ENCODE data around the gene TFB1M.
A peak's percentile ranks its signal among the peaks of the same experiment; 100 is the strongest.

The TFB1M gene

DNA sequence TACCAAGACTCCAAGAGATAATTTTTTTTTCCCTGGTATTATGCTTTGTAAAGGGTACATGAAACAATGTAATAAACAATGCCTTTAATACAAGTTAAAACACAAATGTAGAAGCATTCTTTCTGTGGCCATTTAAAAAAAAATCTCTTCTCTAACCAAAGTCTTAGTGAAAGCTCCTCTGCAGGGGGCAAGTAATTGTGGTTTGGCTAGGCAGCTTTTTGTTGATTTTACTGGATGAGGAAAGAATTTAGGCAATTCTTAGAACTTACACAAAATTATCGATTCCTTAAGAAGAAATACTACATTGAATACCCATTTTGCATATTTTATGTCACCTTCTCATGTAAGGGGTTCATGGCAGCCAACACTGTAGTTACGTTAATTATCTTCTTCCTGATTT, 12.4 kb downstream of the TFB1M start:
- peaks cover 34 to 85% (median 58%) of the 10 kb centered on the region in 11 experiments for H3K36me3 ChIP-seq

DNA sequence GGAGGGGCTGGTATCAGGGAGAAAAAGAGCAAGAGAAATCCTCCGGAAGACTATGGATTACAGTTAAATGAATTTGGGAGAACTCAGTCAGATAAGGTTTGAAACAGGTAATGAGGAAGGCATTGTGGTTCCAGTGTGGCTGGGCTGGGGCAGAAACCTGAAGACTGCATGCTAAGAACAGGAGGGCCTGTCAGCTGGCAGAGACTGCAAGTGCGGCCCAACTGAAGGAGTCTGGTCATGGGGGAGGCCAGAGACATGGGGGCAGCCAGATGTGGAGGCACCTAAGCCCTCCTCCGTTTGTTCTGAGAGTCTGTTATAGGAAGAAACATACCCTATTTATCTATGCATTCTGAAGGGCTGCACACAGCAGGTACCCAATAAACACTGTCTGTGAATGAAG, 16.6 kb downstream of the TFB1M start:
- Histone ChIP-seq H3K9ac (no peak overlapping the region), H4K20me1 (no peaks in the 10 kb centered on the region), H3K4me2 (no peak overlapping the region), H3K27me3 (no peaks in the 10 kb centered on the region), H3K36me3 (peaks cover 32 to 96% (median 62%) of the 10 kb centered on the region in 11 experiments), H3K27ac (no peak overlapping the region), H3K9me3 (replicated peaks in 1 of 11) (peaks cover 0 to under 1% (median 0%) of the 10 kb centered on the region in 11 experiments; a peak in 2 of 22 replicates), H3K4me3 (no peak overlapping the region), H3K4me1 (no peaks in the 10 kb centered on the region)
- no peak for TF ChIP-seq Cebpa-rat (IDR thresholded peaks at IDR 0.05)

More for the DNA sequence above, 12.4 kb downstream of the TFB1M start:
- Histone ChIP-seq H3K9ac (no peak overlapping the region), H3K27me3 (no peaks in the 10 kb centered on the region), H3K4me3 (no peak overlapping the region), H4K20me1 (no peaks in the 10 kb centered on the region), H3K9me3 (replicated peaks in 1 of 11) (peaks cover 0 to 17% (median 0%) of the 10 kb centered on the region in 11 experiments; a peak in 6 of 22 replicates), H3K27ac (no peak overlapping the region), H3K4me2 (no peak overlapping the region), H3K4me1 (no peaks in the 10 kb centered on the region)
- TF ChIP-seq Cebpa-rat (IDR thresholded peaks at IDR 0.05): no peak

DNA sequence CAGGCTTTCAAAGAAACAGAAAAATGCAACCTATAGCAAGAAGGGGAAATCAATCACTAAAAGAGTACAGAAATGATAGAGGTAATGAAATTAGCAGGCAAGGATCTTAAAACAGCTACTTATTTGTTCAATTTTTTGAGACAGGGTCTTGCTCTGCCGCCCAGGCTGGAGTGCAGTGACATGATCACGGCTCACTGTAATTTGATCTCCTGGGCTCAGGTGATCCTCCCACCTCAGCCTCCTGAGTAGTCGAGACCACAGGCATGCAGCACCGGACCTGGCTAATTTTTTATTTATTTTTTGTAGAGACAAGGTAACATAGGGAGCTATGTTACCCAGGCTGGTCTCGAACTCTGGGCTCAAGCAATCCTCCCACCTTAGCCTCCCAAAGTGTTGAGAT, 21.6 kb downstream of the TFB1M start:
- H4K20me1 ChIP-seq: 0 out of 22 replicates have a peak, but pooled peaks cover 0 to 5% (median 0%) of the 10 kb centered on the region in 11 experiments
- peaks cover 0 to 6% (median 0%) of the 10 kb centered on the region in 11 experiments; a peak in 1 of 22 replicates for H3K9me3 ChIP-seq (replicated peaks in 1 of 11)
- peaks cover 0 to 6% (median 0%) of the 10 kb centered on the region in 10 experiments; a peak in 2 of 20 replicates for H3K4me1 ChIP-seq
- H3K27ac ChIP-seq: no peak overlapping the region
- H3K4me3 ChIP-seq: no peak overlapping the region
- no peak for TF ChIP-seq Cebpa-rat (IDR thresholded peaks at IDR 0.05)
- H3K4me2 ChIP-seq: no peak overlapping the region
- H3K36me3 ChIP-seq: peaks cover 65 to 99% (median 81%) of the 10 kb centered on the region in 11 experiments
- no peaks in the 10 kb centered on the region for H3K27me3 ChIP-seq
- H3K9ac ChIP-seq: no peak overlapping the region

DNA sequence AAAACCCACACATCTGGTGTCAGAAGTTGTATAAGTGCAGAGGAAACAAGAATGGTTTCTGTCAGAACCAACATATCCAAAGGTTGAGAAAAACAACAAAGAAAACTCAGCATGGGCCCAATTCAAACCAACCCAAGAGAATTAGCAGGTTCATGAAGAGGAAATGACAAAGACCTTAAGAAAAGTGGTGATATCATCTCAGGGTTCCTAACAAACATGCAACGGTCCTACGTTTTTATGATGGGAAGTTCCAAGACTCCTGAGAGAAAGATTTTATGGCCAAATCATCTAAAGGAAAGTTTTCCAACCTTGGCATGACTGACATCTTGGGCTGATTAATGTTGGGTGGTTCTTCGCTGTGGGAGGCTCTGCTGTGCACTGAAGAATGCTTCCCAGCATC, 23.0 kb downstream of the TFB1M start:
- no peak overlapping the region for H3K9ac ChIP-seq
- no peak overlapping the region for H3K27ac ChIP-seq
- no peak overlapping the region for H3K4me3 ChIP-seq
- H3K9me3 ChIP-seq (replicated peaks in 1 of 11): peaks cover 0 to 6% (median 0%) of the 10 kb centered on the region in 11 experiments; a peak in 1 of 22 replicates
- H3K4me1 ChIP-seq: peaks cover 0 to 6% (median 0%) of the 10 kb centered on the region in 10 experiments; a peak in 2 of 20 replicates
- no peaks in the 10 kb centered on the region for H3K27me3 ChIP-seq
- TF ChIP-seq Cebpa-rat (IDR thresholded peaks at IDR 0.05): no peak
- 0 out of 22 replicates have a peak, but pooled peaks cover 0 to 5% (median 0%) of the 10 kb centered on the region in 11 experiments for H4K20me1 ChIP-seq
- H3K36me3 ChIP-seq: peaks cover 57 to 94% (median 70%) of the 10 kb centered on the region in 11 experiments
- H3K4me2 ChIP-seq: no peak overlapping the region

DNA sequence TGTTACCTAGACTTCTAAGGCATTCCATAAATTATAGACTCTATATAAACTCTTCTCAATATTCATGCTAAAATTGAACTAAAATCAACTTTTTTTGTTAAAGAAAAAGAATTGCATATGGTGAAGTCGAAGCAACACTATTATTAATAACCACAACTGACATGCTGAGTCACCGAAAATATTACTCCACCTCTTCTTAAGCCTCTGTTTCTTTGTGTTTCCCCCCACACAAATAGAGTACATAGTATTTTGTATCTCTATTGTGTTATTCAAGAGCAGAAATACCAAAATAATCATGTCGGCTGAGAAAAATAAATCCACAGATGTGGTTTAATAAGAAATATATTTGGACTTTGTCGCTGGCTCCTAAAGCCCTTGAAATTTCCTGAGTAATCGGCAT, 23.8 kb downstream of the TFB1M start:
- peaks cover 0 to 6% (median 0%) of the 10 kb centered on the region in 11 experiments; a peak in 1 of 22 replicates for H3K9me3 ChIP-seq (replicated peaks in 1 of 11)
- no peak overlapping the region for H3K27ac ChIP-seq
- H3K4me2 ChIP-seq: no peak overlapping the region
- H3K4me1 ChIP-seq: peaks cover 0 to 6% (median 0%) of the 10 kb centered on the region in 10 experiments; a peak in 3 of 20 replicates
- TF ChIP-seq Cebpa-rat (IDR thresholded peaks at IDR 0.05): no peak
- H3K36me3 ChIP-seq: peaks cover 50 to 92% (median 66%) of the 10 kb centered on the region in 11 experiments
- no peak overlapping the region for H3K4me3 ChIP-seq
- 0 out of 22 replicates have a peak, but pooled peaks cover 0 to 5% (median 0%) of the 10 kb centered on the region in 11 experiments for H4K20me1 ChIP-seq
- no peak overlapping the region for H3K9ac ChIP-seq
- H3K27me3 ChIP-seq: no peaks in the 10 kb centered on the region

DNA sequence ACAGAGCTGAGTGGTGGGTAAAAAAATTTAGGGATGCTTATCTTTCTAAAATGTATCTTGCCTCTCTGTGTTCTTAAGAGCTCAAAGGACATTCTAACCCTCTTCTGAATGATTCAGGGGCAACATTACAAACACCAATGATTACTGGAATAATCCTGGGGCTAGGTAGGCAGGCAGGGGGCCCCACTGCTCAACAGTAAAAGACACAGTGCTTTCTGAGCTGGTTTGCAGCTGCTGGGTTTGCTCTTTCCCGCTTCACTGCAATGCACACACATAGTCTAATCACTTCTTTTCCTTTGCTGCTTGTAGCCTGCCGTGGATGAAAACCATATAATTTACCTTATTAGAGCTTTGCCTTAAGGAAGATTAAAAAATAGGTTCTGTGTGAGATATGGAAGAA, 26.5 kb downstream of the TFB1M start:
- Histone ChIP-seq H3K4me1 (peaks cover 0 to 8% (median 3%) of the 10 kb centered on the region in 10 experiments; a peak in 9 of 20 replicates), H3K36me3 (peaks cover 64 to 92% (median 73%) of the 10 kb centered on the region in 11 experiments), H4K20me1 (0 out of 22 replicates have a peak, but pooled peaks cover 0 to 5% (median 0%) of the 10 kb centered on the region in 11 experiments), H3K9ac (no peak overlapping the region), H3K4me3 (no peak overlapping the region), H3K9me3 (replicated peaks in 1 of 11) (peaks cover 0 to 6% (median 0%) of the 10 kb centered on the region in 11 experiments; a peak in 1 of 22 replicates), H3K4me2 (no peak overlapping the region), H3K27me3 (no peaks in the 10 kb centered on the region), H3K27ac (no peak overlapping the region)
- TF ChIP-seq Cebpa-rat (IDR thresholded peaks at IDR 0.05): no peak

DNA sequence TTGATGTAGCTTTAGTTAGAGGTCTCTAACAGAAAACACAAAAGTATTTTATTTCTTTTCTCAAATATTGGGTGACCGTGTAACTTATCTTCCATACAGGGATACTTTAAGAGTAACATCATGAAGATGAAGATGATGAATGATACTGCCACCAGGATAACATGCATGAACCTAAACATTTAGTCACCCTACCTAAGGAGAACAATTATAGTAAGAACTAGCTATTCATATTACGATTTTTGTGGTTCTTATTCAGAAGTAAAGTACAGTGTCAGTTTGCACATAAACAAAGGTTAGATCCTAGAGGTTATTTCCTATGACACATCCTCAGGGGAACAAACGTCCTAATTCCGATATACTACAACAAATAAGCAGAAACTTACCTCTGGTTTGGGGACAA, 29.5 kb downstream of the TFB1M start:
- no peak overlapping the region for H3K27ac ChIP-seq
- H3K9ac ChIP-seq: no peak overlapping the region
- TF ChIP-seq Cebpa-rat (IDR thresholded peaks at IDR 0.05): no peak
- peaks cover 56 to 92% (median 68%) of the 10 kb centered on the region in 11 experiments for H3K36me3 ChIP-seq
- H4K20me1 ChIP-seq: no peaks in the 10 kb centered on the region
- peaks cover 0 to 2% (median 0%) of the 10 kb centered on the region in 11 experiments; a peak in 1 of 22 replicates for H3K9me3 ChIP-seq (replicated peaks in 1 of 11)
- H3K4me3 ChIP-seq: no peak overlapping the region
- H3K4me2 ChIP-seq: peak overlapping the region in 1 of 11 experiments; percentile 29; a peak in 1 of 22 replicates
- peaks cover 0 to 7% (median 2%) of the 10 kb centered on the region in 10 experiments; a peak in 9 of 20 replicates for H3K4me1 ChIP-seq
- H3K27me3 ChIP-seq: no peaks in the 10 kb centered on the region

DNA sequence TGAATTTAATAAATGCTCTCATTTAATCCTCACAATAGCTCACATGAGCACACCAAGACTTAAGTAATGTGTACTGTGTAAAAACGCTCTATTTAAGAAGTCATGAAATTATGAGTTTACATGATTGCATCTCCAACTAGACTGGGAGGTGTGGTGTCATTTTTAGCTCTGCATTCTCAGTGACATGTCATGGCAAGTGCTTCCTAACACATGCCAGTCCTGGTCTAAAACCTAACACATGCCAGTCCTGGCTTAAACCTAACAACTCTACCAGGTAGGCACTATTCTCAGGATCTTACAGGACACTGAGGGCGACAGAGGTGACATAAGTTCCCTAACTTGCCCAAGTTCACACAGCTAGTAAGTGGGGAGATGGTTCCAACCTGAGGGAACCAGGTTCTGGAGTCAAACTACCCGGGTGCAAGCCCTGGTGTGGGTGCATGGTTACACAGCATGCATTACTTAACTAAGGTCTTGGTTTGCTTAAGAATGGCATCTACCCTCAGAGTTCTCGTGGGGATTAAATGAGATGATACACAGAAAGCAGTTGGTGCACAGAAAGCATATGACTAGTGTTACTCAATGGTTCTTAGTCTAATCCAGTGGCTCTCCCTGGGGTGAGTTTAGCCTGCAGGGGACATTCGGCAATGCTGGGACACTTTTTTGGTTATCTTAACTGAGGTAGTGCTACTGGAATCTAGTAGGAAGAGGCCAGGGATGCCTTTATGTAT, 35.8 kb downstream of the TFB1M start:
- Histone ChIP-seq H3K27ac (no peak overlapping the region), H3K9ac (no peak overlapping the region), H3K4me1 (peaks cover 2 to 12% (median 9%) of the 10 kb centered on the region in 10 experiments), H3K4me3 (no peak overlapping the region), H3K36me3 (peaks cover 45 to 82% (median 60%) of the 10 kb centered on the region in 11 experiments), H4K20me1 (no peaks in the 10 kb centered on the region; a peak in 1 of 22 replicates), H3K4me2 (no peak overlapping the region), H3K27me3 (no peaks in the 10 kb centered on the region), H3K9me3 (replicated peaks in 1 of 11) (no peaks in the 10 kb centered on the region)
- TF ChIP-seq Cebpa-rat (IDR thresholded peaks at IDR 0.05): no peak

DNA sequence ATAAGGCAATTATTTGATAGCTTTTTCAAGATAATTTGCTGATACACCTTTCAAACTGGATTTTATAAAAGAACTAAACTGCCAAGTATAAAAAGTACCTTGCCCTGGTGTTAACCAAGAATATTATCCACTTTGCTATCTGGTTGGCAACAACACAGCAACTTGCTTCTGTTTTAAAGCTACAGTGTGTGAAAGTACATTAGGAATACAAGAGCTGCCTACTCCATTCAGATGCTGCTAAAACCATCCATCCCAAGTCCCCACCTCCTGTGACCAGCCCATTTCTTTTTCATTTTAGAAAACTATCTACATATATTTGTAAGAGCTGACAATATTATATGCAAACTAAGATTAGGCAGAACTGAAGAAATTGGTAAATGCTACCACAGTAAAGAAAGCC, 37.6 kb downstream of the TFB1M start:
- no peaks in the 10 kb centered on the region for H3K27me3 ChIP-seq
- no peaks in the 10 kb centered on the region for H3K9me3 ChIP-seq (replicated peaks in 1 of 11)
- H3K9ac ChIP-seq: no peak overlapping the region
- no peak for TF ChIP-seq Cebpa-rat (IDR thresholded peaks at IDR 0.05)
- H3K4me3 ChIP-seq: no peak overlapping the region
- H4K20me1 ChIP-seq: no peaks in the 10 kb centered on the region; a peak in 1 of 22 replicates
- peaks cover 38 to 78% (median 54%) of the 10 kb centered on the region in 11 experiments for H3K36me3 ChIP-seq
- no peak overlapping the region for H3K27ac ChIP-seq
- peaks cover 6 to 21% (median 14%) of the 10 kb centered on the region in 10 experiments for H3K4me1 ChIP-seq
- H3K4me2 ChIP-seq: no peak overlapping the region
